Epithelial cell of esophagus (primary cell): ENCODE measurements around the gene IDH3A.
"Not testable (repeated sequence)": the region's sequence is repeated elsewhere in the genome, so short reads cannot be mapped to it uniquely, and the experiment has no call there.

Experiments used
- DNase-seq: peaks from one replicate; pipeline ENCODE4 v3.0.0; 2010; ENCODE audit warnings: low read depth
- H3K4me3 ChIP-seq: 2 replicates; pipeline ENCODE4 v1.5.1; 2011; ENCODE audit warnings: mild to moderate bottlenecking, low read length, control low read depth
- CTCF ChIP-seq: IDR thresholded peaks from 2 replicates; pipeline ENCODE4 v1.5.1; 2011; ENCODE audit warnings: low read depth, mild to moderate bottlenecking, low read length, control low read depth, inconsistent platforms; ENCODE audit not compliant: insufficient read depth; ENCODE audit errors: missing control alignments

Gene IDH3A

GRCh38 chr15:78140292-78140691 lies 8.9 kb upstream of the IDH3A start:
- no peak for TF ChIP-seq CTCF
- DNase-seq, result no peak
- no peak overlapping the region for H3K4me3 ChIP-seq

GRCh38 chr15:78142332-78142731 lies 6.8 kb upstream of the IDH3A start:
- no peak for DNase-seq
- no peak for TF ChIP-seq CTCF
- H3K4me3 ChIP-seq, result no peak overlapping the region

GRCh38 chr15:78146425-78147154 lies 2.6 kb upstream of the IDH3A start:
- no peak for TF ChIP-seq CTCF

GRCh38 chr15:78147566-78147965 lies 1.6 kb upstream of the IDH3A start:
- no peak overlapping the region for H3K4me3 ChIP-seq
- no peak for TF ChIP-seq CTCF
- DNase-seq, result no peak

More at GRCh38 chr15:78146425-78147154, 2.6 kb upstream of the IDH3A start:
- H3K4me3 ChIP-seq, result no peak overlapping the region
- DNase-seq, result peak; percentile 75

GRCh38 chr15:78148392-78149067 lies 632 bp upstream of the IDH3A start:
- no peak for DNase-seq
- peak overlapping the region; percentile 47 for H3K4me3 ChIP-seq
- TF ChIP-seq CTCF, result no peak

GRCh38 chr15:78149805-78150751 lies 916 bp downstream of the IDH3A start:
- peak overlapping the region; percentile 70 for H3K4me3 ChIP-seq
- TF ChIP-seq CTCF, result no peak
- DNase-seq, result peak; percentile 14

- H3K4me3 ChIP-seq, DNase-seq: not testable (repeated sequence)
These were observed 1.9 kb downstream of the IDH3A start for GRCh38 chr15:78151075-78151474.
